Muscle layer of colon (tissue), 2 donors: Measurements from ENCODE around the gene CDKL1.
A peak's percentile ranks its signal among the peaks of the same experiment; 100 is the strongest.
"Not testable (repeated sequence)": the region's sequence is repeated elsewhere in the genome, so short reads cannot be mapped to it uniquely, and the experiment has no call there.

ENCODE experiments used
- H3K27ac ChIP-seq: one replicate; pipeline ENCODE4 v1.7.0; 2013; ENCODE audit warnings: low read depth, mild to moderate bottlenecking, low read length, moderate library complexity
- H3K27me3 ChIP-seq, 2 donors: one replicate each; pipeline ENCODE4 v1.7.0; 2013; ENCODE audit warnings: low read length in 2 of 2, mild to moderate bottlenecking in 2 of 2; ENCODE audit not compliant: insufficient read depth in 2 of 2, control insufficient read depth in 1 of 2
- H3K36me3 ChIP-seq: one replicate; pipeline ENCODE4 v1.7.0; 2013; ENCODE audit warnings: mild to moderate bottlenecking, low read length; ENCODE audit not compliant: insufficient read depth
- H3K4me1 ChIP-seq: one replicate; pipeline ENCODE4 v1.7.0; 2013; ENCODE audit warnings: mild to moderate bottlenecking, low read length; ENCODE audit not compliant: insufficient read depth
- H3K4me3 ChIP-seq, 2 donors: one replicate each; pipeline ENCODE4 v1.7.0; 2013; ENCODE audit warnings: low read length in 2 of 2, low read depth in 1 of 2, mild to moderate bottlenecking in 1 of 2, moderate library complexity in 1 of 2
- H3K9ac ChIP-seq: one replicate; pipeline ENCODE4 v1.7.0; 2013; ENCODE audit warnings: low read length
- H3K9me3 ChIP-seq: one replicate; pipeline ENCODE4 v1.7.0; 2013; ENCODE audit warnings: mild to moderate bottlenecking, low read length
- donor health status: abdominal sarcoma.
- donor health status: Adenocarcinoma of cecum.

Gene CDKL1

GRCh38 chr14:50364792-50365191 is 31.9 kb downstream of the CDKL1 start:
- Histone ChIP-seq H3K36me3 (peaks cover 3% of the 10 kb centered on the region), H3K9me3 (no peaks in the 10 kb centered on the region), H3K9ac (no peak overlapping the region), H3K4me3 (no peak overlapping the region), H3K27ac (no peak overlapping the region), H3K4me1 (no peaks in the 10 kb centered on the region), H3K27me3 (no peaks in the 10 kb centered on the region)

GRCh38 chr14:50363714-50364111 is 33.0 kb downstream of the CDKL1 start:
- peak overlapping the region in 1 of 2 donors; percentile 33 for H3K4me3 ChIP-seq
- H3K27ac ChIP-seq, result peak overlapping the region; percentile 59

GRCh38 chr14:50362764-50363713 is 33.6 kb downstream of the CDKL1 start:
- H3K4me1 ChIP-seq, result no peaks in the 10 kb centered on the region
- H3K27ac ChIP-seq, result peak overlapping the region; percentile 59
- H3K9ac ChIP-seq, result no peak overlapping the region

More at GRCh38 chr14:50363714-50364111, 33.0 kb downstream of the CDKL1 start:
- H3K9ac ChIP-seq, result no peak overlapping the region
- peaks cover 3% of the 10 kb centered on the region for H3K36me3 ChIP-seq
- no peaks in the 10 kb centered on the region for H3K27me3 ChIP-seq
- no peaks in the 10 kb centered on the region for H3K4me1 ChIP-seq
- no peaks in the 10 kb centered on the region for H3K9me3 ChIP-seq

GRCh38 chr14:50361473-50362403 is 34.9 kb downstream of the CDKL1 start:
- H3K9ac ChIP-seq, H3K4me3 ChIP-seq, H3K27ac ChIP-seq, H3K9me3 ChIP-seq, H3K4me1 ChIP-seq, H3K27me3 ChIP-seq, H3K36me3 ChIP-seq: not testable (repeated sequence)

More at GRCh38 chr14:50362764-50363713, 33.6 kb downstream of the CDKL1 start:
- Histone ChIP-seq H3K9me3 (no peaks in the 10 kb centered on the region), H3K27me3 (no peaks in the 10 kb centered on the region), H3K36me3 (peaks cover 3% of the 10 kb centered on the region), H3K4me3 (peak overlapping the region in 1 of 2 donors; percentile 33)

GRCh38 chr14:50360851-50361250 is 35.8 kb downstream of the CDKL1 start:
- Histone ChIP-seq H3K4me1 (no peaks in the 10 kb centered on the region), H3K27ac (no peak overlapping the region), H3K36me3 (no peaks in the 10 kb centered on the region), H3K9me3 (no peaks in the 10 kb centered on the region), H3K9ac (no peak overlapping the region), H3K27me3 (no peaks in the 10 kb centered on the region), H3K4me3 (no peak overlapping the region)

- H3K9ac ChIP-seq, result no peak overlapping the region
- H3K4me1 ChIP-seq, result no peaks in the 10 kb centered on the region
- no peaks in the 10 kb centered on the region for H3K9me3 ChIP-seq
- H3K36me3 ChIP-seq, result no peaks in the 10 kb centered on the region
- H3K27me3 ChIP-seq, result no peaks in the 10 kb centered on the region
- no peak overlapping the region for H3K27ac ChIP-seq
- no peak overlapping the region for H3K4me3 ChIP-seq
Observed at GRCh38 chr14:50360093-50360492, 36.6 kb downstream of the CDKL1 start.

- Histone ChIP-seq H3K36me3 (no peaks in the 10 kb centered on the region), H3K27me3 (no peaks in the 10 kb centered on the region), H3K4me3 (no peak overlapping the region), H3K9me3 (no peaks in the 10 kb centered on the region), H3K9ac (no peak overlapping the region), H3K4me1 (no peaks in the 10 kb centered on the region), H3K27ac (no peak overlapping the region)
Observed at GRCh38 chr14:50359631-50360030, 37.0 kb downstream of the CDKL1 start.

- Histone ChIP-seq H3K4me3 (no peak overlapping the region), H3K4me1 (peaks cover 3% of the 10 kb centered on the region), H3K9me3 (no peaks in the 10 kb centered on the region), H3K36me3 (no peaks in the 10 kb centered on the region), H3K9ac (no peak overlapping the region), H3K27ac (no peak overlapping the region), H3K27me3 (no peaks in the 10 kb centered on the region)
Observed at GRCh38 chr14:50357753-50358395, 38.8 kb downstream of the CDKL1 start.

GRCh38 chr14:50357124-50357523 is 39.6 kb downstream of the CDKL1 start:
- no peak overlapping the region for H3K4me3 ChIP-seq
- no peak overlapping the region for H3K27ac ChIP-seq
- no peaks in the 10 kb centered on the region for H3K36me3 ChIP-seq
- H3K27me3 ChIP-seq, result no peaks in the 10 kb centered on the region
- H3K4me1 ChIP-seq, result peaks cover 6% of the 10 kb centered on the region
- H3K9me3 ChIP-seq, result no peaks in the 10 kb centered on the region
- no peak overlapping the region for H3K9ac ChIP-seq

GRCh38 chr14:50356283-50356682 is 40.4 kb downstream of the CDKL1 start:
- H3K9ac ChIP-seq, result not testable (repeated sequence)

GRCh38 chr14:50355692-50356091 is 41.0 kb downstream of the CDKL1 start:
- H3K27me3 ChIP-seq, result no peaks in the 10 kb centered on the region
- H3K4me1 ChIP-seq, result peaks cover 6% of the 10 kb centered on the region
- no peak overlapping the region for H3K27ac ChIP-seq
- H3K36me3 ChIP-seq, result no peaks in the 10 kb centered on the region
- H3K9me3 ChIP-seq, result no peaks in the 10 kb centered on the region
- H3K4me3 ChIP-seq, result no peak overlapping the region
- no peak overlapping the region for H3K9ac ChIP-seq

More at GRCh38 chr14:50356283-50356682, 40.4 kb downstream of the CDKL1 start:
- not testable (repeated sequence) for H3K36me3 ChIP-seq, H3K4me1 ChIP-seq, H3K4me3 ChIP-seq, H3K27me3 ChIP-seq, H3K27ac ChIP-seq, H3K9me3 ChIP-seq
